ENCODE data around the gene NME7.
"Not testable (repeated sequence)": the region's sequence is repeated elsewhere in the genome, so short reads cannot be mapped to it uniquely, and the experiment has no call there.

The NME7 gene

GRCh38 chr1:169130683-169131082 is 236.9 kb downstream of the NME7 start:
- no peak overlapping the region for H3K4me3 ChIP-seq (ENCODE audit: low read length)
- no peak for DNase-seq (ENCODE audit: low read depth)
- TF ChIP-seq CTCF (conservative IDR thresholded peaks at IDR 0.05; ENCODE audit: low read depth, low read length): no peak

GRCh38 chr1:169129109-169129784 is 238.3 kb downstream of the NME7 start:
- no peak for DNase-seq (ENCODE audit: low read depth)
- H3K4me3 ChIP-seq (ENCODE audit: low read length): no peak overlapping the region
- no peak for TF ChIP-seq CTCF (conservative IDR thresholded peaks at IDR 0.05; ENCODE audit: low read depth, low read length)

- TF ChIP-seq CTCF (conservative IDR thresholded peaks at IDR 0.05; ENCODE audit: low read depth, low read length): no peak
- no peak for DNase-seq (ENCODE audit: low read depth)
- no peak overlapping the region for H3K4me3 ChIP-seq (ENCODE audit: low read length)
Observed at GRCh38 chr1:169128562-169128961, 239.0 kb downstream of the NME7 start.

GRCh38 chr1:169127305-169127704 is 240.3 kb downstream of the NME7 start:
- H3K4me3 ChIP-seq (ENCODE audit: low read length): no peak overlapping the region
- no peak for DNase-seq (ENCODE audit: low read depth)
- no peak for TF ChIP-seq CTCF (conservative IDR thresholded peaks at IDR 0.05; ENCODE audit: low read depth, low read length)

- H3K4me3 ChIP-seq (ENCODE audit: low read length): no peak overlapping the region
- no peak for TF ChIP-seq CTCF (conservative IDR thresholded peaks at IDR 0.05; ENCODE audit: low read depth, low read length)
- no peak for DNase-seq (ENCODE audit: low read depth)
Observed at GRCh38 chr1:169126335-169126734, 241.3 kb downstream of the NME7 start.

GRCh38 chr1:169125597-169125996 is 242.0 kb downstream of the NME7 start:
- not testable (repeated sequence) for H3K4me3 ChIP-seq (ENCODE audit: low read length); DNase-seq (ENCODE audit: low read depth)

- H3K4me3 ChIP-seq (ENCODE audit: low read length): no peak overlapping the region
- no peak for DNase-seq (ENCODE audit: low read depth)
- no peak for TF ChIP-seq CTCF (conservative IDR thresholded peaks at IDR 0.05; ENCODE audit: low read depth, low read length)
Observed at GRCh38 chr1:169124459-169124858, 243.1 kb downstream of the NME7 start.

Measured in retinal pigment epithelial cell (primary cell).